GM11168 (cell line): ENCODE data around the gene PPP1R11.

ENCODE experiments used
- in situ Hi-C: fragments of 300-500 bp; cut with MboI; formaldehyde crosslinking; loops from one replicate; pipeline ENCODE4 v1.12.0; 2022; ENCODE audit warnings: low sequenced_read_pairs; ENCODE audit not compliant: unreplicated experiment

PPP1R11 gene

DNA sequence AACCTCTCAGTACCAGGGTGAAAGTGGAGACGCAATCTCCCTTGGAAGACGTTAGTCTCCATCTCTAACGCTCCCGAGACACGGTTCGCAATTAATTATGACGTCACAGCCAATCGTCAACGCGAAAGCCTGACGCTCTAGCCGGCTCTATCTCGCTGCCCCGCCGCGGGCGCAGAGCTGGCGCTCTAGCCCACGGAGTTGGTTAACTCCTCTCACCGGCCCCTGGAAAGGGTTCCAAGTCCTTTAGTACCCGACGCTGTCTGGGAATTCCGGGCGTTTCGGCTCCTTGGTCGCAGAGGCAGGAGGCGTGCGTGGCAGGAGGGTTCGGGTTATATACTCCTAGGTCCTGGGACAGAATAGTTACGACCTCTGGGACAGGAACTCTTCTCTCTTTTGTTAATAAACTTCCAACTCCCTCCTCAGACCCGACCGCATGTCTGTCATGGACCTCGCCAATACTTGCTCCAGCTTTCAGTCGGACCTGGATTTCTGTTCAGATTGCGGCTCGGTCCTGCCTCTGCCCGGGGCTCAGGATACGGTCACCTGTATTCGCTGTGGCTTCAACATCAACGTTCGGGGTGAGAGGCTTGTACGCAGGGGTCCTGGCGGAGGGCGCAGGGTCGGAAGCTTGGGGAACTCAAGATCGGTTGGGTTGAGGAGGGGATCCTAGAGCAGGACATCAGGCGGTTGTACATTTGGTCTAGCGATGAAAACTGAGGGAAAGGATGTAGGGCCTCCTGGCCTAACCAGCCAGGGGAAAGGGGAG lies 5.7 kb upstream of the PPP1R11 start, which contains the start of gene POLR1H:
TSS of gene POLR1H (plus strand) at position 174 of the 766 bp plus-strand sequence. CDS start at position 434, 260 bp downstream.
- in situ Hi-C loops = no loop called here

DNA sequence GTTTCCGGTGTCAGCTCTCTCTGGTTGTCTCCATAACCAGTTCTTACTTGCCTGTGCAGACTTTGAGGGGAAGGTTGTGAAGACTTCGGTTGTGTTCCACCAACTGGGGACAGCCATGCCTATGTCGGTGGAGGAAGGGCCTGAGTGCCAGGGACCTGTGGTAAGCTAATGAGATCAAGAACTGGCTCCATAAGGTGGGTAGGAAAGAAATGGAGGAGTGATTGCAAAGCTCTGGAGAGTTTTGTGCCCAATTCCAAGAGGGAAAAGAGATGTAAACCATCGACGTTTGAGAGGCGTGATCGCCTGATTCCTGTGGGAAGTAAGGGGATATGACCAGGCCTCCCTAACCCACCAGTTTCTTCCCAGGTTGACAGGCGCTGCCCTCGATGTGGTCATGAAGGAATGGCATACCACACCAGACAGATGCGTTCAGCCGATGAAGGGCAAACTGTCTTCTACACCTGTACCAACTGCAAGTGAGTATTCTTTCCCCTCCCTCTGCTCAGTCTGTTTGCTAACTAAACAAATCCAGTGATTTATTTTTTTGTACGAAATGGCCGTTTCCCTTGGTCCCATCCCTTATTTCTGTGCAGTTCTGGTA lies 5.0 kb upstream of the PPP1R11 start:
- in situ Hi-C loops = no loop called here

DNA sequence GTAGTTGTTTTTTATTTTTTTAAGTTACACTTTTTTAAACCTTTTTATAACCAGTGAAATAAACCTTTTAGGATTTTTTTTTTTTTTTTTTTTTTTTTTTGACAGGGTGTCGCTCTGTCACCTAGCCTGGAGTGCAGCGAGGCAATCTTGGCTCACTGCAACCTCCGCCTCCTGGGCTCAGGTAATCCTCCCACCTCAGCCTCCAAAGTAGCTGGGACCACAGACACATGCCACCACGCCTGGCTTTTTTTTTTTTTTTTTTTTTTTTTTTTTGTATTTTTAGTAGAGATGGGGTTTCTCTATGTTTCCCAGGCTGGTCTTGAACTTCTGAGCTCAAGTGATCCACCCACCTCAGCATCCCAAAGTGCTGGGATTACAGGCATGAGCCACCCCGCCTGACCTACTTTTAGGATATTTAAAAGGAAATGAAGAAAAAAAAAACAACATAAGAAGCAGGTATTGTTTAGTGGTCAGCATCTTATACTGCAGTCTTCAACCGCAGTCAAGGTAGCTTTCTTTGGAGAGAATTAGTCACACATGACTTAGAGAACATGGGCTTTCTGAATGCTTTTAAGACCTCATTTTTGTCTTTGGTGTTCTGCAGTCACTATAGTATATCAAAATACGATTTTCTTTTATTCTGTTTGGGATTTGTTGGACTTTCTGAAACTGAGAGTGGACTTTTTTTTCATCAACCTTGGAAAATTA lies 4.4 kb upstream of the PPP1R11 start:
- in situ Hi-C loops = no loop called here

DNA sequence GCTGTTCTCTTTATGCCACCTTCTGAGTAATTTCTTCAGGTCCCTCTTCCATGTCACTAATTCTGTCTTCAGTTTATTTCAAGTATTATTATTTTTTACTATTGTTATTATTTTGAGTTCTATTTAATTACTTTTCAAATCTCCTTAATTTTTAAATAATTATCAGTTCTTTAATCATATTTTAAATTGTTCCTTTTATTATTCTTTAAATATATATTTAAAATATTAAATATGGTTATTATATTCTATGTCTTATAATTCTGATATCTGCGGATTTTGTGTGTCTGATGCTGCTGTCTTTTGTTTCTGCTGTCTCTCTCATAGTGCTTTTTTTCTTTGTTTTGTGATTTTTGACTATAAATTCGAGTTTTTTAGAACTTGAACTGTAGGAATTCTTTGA lies 3.7 kb upstream of the PPP1R11 start:
- in situ Hi-C loops = no loop called here

DNA sequence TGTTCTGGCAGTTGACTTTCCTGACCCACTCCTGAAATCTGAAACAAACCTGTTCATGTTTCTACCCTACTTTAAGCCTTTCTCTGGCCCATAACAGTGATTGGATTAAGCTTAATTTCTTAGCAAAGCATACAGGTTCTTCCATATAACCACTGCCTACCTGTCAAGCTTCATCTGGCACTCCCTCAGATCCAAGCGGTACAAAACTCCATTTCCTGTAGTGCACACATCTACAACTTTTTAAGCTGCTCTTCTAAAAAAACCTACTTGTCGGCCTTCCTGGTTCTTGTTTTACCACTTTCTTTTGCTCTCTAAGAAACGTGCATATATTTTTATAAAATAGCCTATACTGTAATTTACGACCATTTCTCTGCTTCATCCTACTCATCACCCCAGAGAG lies 916 bp upstream of the PPP1R11 start:
- in situ Hi-C loops = no loop called here

DNA sequence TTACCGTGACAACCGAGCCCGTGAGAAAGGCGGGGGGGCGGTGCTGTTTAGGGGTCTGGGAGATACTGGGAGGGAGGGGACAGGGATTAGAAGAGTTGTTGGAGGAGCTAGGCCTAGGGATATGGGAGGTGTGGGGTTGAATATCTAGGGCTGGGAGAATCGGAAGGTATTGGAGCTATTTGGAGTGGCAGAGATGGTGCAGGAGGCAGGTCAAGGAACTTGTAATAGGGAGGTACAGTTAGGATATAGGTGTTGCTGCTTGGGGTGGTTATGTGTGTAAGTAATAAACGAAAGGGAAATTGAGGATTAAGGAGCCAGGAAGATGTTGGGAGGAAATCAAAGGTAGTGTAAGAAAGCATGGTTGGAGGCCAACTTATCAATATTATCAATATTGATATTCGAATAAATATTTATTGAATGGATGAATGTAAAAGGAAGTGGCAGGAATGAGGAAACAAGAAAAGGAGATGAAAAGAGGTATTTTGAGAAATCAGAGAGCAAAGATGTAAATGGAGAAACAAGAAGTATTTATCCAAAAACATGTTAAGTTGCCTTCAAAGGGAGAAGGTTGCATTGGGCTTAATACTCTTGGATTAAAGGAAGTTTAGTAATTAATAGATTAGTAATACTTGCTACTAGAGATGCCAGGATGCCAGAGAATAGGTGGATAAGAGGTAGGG lies 602 bp downstream of the PPP1R11 start:
- in situ Hi-C loops = no loop called here

DNA sequence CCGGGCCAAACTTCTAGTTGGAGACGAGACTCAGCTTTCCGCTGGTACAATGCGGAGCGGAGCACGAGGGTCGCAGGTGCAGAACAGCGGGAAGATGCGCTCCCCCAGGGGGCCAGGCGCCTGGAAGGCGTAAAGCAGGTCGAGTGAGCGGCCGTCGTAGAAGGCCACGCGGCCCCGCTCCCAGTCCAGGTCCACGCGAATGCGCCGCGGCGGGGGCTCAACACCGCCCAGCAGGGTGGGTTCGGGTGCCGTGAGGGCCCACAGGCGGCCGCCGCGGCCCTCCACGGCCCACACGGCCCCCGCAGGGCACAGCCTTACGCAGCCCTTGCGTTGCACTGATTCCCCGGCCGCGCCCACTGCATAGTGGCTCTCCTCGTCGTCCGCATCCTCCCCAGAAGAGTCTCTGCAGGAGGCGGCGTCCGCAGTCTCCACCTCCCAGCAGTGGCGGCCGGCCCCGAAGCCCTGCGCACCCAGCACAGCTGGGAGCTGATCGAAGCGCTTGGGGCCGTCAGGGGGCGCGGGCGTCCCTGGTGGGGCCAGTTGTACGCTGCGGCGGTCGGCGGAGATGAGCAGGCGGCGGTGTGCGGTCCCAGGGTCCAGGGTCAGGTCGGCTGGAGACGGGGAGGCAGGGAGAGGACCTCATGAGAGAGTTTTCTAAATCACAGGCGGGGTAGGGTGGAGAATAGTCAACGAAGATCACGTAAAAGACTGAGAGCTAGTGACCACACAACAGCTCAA lies 4.3 kb downstream of the PPP1R11 start:
- in situ Hi-C loops = no loop called here

DNA sequence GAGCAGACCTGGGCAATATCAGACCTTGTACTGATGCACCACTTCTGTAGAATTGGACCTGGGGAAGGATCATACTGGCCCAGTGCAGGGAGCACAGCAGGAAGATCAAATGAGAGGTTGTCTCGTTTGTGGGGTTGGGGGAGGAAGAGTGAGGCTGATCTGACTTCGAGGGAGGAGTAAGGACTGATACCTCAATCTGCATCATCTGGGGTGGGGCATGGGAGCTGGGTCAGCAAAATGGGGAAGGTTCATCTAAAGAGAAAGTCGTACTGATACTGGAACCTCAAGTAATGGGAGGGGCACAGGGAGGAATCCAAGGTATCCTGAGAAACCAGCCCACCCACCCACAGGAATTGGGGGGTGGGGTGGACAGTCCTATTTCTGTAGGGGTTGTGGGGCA lies 4.9 kb downstream of the PPP1R11 start:
- in situ Hi-C loops = no loop called here

DNA sequence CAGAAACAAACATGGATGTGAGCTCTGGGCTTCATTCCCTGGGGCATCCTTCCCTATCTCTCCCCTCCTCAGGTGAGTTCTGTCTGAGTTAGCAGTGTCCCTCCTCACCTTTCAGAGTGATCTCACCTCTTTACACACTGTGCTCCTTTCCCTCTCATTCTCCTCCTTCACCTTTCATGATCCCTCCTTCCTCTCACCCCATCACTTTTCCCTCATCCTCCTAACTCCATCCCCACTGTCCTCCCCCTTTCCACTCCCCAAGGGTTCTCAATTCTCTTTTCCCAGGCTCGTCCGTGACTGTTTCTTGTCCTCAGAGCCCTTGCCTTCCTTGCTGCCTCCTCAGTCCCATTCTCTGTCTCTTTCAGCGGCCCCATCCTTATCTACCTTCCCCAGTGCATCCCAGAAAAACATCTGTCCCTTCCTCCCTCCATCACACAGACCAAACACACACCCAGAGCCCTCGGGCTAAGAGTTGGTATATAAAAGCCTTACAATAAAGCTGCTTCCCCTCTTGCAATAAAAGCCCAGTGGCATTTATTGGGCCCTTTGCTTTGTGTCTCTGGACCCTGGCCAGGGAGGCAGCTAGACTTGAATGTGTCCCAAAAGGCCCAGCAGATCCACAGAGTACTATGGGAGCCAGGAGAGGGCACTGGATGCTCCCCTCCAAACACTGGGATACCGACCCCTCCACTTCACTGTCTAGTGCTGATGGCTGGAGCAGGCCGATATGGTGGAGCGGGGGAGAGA lies 6.7 kb downstream of the PPP1R11 start:
- in situ Hi-C loops = no loop called here

DNA sequence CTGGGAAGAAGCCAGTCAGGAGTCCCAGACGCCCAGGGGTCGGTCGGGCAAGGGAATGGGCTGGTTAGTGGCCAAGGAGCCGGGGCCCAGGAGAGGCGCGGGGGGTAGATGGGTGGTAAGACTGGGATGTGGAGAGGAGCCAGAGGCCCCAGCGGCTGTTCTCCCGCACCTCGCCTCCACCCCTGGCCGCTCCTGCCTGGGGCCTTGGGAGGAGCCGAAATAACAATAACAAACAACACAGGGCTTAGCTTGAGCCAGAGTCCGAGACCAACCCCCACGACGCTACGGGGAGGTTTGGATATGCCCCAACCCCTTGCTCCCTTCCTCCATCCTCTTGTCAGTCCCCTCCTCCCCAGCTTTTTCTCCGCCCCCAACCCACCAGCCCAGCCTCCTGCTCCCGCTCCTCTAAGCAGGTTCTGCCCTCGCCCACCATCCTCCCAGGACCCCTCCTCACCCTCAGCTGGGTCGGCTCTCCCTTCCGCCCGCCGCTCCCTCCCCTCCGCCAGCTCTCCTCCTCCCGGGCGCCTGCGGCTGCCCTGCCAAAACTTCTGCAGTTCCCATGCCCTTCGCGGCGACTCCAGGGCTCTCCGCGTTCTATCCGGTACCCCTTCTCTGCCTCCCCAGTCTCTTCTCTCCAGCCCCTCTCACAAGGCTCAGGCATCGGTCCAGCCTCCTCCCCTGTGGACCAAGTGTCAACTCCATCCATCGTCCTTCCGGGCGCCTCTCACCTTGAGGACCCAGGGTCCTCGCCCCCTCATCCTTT lies 7.5 kb downstream of the PPP1R11 start:
- in situ Hi-C loops = no loop called here

DNA sequence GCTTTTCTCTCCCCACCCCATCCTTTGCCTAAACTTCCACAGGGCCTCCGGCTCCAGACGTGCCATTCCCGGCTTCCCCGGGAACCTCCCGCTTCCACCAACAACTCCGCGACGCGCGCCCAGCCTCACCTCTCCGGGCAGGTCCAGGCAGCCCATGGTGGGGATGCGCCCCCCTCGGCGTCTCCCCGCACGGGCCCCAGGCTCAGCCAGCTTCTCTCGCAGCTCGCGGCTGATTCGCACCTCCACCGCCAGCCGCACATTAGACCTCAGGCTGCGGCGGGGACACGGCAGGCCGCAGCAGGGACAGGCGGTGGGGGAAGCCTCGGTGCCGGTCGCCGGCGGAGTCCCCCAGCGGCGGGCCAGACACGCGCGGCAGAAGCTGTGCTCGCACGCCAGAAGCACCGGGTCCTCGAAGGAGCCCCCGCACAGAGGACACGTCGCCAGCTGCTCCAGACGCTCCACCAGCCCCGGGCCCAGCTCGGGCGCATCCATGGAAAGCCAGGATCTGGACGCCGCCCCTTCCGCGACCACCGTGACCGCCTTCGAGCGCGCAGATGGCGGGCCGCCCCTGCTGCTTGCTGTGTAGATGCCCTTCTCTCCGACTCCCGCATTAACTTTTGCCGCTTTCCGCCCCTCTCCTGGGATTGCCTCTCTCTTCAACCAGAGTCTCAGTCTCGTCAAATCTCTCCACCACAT lies 8.2 kb downstream of the PPP1R11 start, which contains the start of gene RNF39:
TSS of gene RNF39 (minus strand) at position 676 of the 696 bp plus-strand sequence. CDS start at position 492, 184 bp downstream.
- in situ Hi-C loops = no loop called here

DNA sequence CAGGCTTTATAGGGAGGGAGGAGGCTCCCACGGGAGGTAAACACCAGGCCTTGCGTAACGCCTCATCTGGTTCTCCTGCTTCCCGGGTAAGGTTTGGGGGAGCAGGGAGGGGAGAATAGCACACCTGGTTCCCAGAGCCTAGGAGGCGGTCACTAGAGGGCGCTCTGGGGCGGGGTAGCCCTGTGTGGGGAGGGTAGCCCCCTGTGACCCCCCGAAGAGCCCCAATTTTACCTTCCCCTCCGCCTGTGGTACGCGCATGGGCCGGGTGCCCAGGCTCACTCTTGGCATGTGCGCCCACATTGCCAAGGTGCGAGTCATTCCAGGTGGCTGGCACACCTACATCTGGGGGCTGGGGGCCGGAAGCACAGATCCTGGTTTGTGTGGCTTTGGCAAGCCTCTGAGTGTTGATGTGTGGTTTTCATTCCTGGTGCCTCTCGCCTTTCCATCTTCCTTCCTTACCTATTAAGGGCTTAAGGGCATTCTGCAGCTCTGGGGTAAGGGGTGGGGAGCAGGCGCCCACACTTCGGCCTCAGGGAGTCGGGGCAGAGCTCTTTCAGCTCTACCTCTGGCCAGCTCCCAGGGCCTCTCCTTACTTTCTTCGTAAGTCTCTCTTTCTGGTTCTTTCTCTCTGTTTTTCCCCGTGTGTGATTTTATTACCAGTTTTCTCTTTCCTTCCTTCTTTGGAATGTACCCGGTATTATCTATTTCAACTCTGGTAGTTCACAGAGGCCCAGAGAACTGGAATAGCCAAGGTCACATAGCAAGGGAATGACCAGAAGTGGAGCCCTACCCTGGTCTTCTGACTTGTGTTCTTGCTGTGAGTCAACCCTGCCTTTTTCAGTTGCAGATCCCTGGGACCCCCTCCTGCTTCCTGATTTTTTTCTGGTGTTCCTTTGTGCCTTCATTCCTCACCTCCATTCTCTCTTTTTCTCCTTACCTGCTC lies 9.1 kb downstream of the PPP1R11 start:
- in situ Hi-C loops = no loop called here

DNA sequence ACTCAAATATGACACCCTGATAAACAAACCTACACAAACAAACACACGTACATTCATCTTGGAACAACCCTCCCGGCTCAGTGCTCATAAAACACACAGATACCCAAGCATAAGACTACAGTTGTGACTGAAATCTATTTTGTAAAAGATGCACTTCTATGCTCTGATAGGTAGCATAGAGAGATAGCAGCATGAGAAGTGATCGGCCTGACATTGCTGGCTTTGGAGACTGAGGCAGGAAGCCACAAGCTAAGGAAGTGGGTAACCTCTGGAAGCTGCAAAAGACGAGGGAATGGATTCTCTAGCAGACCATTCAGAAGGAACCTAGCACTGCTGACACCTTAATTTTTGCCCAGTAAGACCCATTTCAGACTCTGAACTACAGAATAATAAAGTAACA lies 10.2 kb downstream of the PPP1R11 start:
- in situ Hi-C loops = no loop called here

DNA sequence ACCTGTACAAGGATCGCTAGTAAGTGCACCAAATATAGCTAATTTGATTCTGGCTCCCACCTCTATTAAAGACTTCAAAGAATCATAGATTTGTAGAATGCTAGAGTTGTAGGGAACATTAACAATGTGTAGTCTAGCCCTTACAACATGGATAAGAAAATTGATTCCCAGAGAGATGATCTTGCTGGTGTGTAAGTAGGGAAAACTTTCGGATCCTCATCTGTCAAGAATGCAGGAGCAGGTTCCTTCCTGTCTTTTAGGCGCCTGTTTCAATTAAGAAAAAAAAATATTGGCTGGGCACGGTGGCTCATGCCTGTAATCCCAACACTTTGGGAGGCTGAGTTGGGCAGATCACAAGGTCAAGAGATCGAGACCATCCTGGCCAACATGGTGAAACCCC lies 20.9 kb downstream of the PPP1R11 start:
- in situ Hi-C loops = no loop called here

DNA sequence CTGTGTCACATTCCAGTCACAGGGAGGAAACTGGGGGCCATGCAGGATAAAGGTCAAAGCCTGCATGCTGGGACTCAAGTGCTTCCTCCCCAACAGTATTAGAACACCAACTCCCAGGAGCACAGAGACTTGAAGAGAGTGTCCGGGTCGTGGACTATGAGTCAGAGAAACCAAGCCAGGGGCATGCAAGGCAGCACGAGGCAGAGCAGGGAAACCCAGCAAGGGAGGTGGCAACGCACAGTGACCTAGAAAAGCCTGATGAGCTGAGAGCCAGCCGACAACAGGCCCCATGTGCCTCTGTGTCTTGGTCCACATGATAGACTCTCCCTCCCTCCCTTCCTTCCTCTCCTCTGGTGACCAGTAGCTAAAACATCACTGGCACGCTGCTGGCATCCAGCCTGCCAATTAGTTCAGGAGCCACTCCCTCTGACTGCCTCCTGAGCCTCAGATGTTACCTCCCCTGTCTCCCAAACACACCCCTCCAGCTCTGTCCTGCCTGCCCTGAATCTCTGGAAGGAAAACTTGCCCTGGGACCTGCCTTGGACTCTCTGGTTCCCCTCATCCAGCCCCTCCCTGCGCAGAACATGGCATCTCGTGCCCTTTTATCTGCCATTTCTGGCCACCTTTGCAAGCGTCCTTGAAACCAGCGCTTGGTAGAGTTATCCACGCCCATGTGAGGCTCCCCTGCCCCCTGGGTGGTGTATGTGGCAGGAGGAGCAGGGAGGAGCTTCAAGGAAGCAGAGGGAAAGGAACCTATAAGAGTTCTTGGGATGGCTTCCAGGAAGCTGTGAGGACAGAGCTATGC lies 24.8 kb downstream of the PPP1R11 start:
- in situ Hi-C loops = no loop called here

DNA sequence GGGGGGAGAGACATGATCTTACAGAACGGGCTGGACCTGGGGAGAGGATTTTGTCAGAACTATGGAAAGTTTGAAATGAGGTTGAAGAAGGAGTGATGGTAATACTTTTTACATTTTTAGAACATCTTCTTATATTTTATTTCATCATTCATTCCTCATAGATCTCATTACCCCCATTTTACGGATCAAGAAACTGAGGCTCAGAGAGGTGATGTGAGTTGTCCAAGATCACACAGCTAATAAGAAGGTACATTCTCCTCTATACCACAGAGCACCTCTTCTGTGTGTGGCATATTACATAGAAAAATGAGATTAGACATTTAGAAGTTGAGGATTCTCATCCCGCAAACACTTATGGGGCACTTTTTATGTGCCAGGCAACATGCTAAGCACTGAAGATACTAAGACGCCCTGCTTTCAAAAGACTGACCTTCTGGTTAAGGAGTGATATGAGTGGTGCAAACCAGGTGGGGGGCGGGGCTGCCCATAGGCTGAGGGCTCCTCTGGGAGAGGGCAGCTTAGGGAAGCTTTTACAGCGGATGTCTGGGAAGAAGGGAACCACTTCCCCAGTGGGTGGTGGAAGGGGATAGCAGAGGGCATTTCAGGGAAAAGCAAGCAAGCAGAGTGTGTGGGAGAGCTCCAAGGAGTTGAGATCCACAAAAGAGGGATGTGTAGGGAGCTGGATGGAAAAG lies 26.0 kb downstream of the PPP1R11 start:
- in situ Hi-C loops = no loop called here
